HG02610 (cell line): ENCODE results near the gene LHX5.

Experiments used
- ATAC-seq: cut with Tn5 transposase; IDR thresholded peaks from one replicate; pipeline ENCODE4 v1.9.1; 2021; ENCODE audit warnings: mild to moderate bottlenecking, moderate library complexity; ENCODE audit not compliant: unreplicated experiment

Gene LHX5

DNA sequence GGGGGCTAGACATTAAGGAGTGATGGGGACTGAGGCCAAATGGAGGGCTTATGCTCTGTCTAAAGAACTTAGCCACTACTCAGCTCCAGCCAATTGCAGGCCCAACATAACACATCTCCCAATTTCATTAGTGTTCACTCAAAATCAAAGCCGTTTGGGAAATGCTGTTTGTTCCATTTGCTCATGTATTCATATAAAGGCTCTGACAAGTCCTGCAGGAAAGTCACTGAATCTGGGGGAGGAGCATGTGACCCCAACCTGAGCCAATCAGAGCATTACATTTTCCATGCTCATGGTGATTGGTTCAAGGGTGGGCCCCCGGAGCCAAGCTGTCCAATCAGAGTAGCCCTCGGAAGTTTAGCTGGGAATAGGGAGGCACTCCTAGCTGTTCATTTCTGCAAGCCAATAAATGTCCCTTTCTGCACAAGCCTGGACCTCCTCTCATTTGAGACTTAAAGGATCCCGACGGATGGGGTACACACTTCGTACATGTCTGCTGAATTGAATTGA, 28.6 kb downstream of the LHX5 start:
- ATAC-seq: no peak

DNA sequence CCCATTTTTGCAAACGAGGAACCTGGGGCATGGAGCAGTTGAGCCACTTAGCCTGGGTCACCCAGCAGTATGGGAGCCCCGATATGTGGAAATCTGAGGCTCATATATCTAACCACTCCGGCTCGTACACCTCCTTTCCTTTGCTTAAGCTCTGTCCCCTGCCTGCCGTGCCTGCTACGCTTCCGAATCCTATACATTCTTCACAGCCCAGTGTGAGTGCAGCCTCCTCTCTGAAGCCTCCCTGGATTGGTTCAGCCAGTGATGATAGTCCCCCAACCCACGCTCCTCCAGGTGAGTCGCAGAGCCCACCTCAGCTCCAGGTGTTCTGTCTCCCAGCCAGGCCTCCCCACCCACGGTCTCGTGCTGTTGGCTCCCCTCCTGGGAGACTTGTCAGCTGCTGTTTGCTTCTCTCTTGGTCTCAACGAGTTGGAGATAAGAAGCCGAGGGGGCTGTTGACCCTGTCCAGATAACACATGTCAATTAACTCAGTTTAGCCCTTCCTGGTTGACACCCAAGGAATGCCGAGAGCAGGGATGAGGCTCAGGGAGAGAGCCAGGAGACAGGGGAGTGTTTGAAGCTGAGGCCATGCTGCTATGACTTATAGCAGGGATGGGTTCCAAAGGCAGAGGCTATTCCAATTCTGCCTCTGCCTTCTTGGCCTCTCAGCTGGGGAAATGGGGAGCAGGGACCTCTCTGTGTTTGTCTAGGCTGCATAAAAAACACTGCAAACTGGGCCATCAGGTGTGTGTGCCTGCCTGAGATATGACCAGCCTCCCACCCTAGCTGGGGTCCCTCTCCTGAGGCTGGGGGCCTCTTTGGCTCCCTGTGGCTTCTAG, 30.5 kb downstream of the LHX5 start:
- ATAC-seq: no peak

DNA sequence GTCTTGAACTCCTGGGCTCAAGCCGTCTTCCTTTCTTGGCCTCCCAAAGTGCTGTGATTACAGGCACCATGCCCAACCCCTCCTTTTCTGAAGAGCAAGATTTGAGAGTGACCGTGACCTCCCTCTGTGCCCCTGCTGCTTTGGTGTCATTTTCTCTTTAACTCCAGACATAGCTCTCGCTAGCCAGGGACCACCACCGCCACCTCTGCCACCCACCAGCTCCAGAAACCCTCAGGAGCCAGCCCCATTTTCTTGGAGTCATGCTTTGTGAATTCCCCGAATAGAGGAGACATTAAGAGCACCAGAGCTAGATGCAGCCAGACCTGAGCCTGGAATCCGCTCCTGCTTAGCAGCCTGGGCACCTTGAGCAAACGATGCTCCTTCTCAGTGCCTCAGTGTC, 31.3 kb downstream of the LHX5 start:
- no peak for ATAC-seq

DNA sequence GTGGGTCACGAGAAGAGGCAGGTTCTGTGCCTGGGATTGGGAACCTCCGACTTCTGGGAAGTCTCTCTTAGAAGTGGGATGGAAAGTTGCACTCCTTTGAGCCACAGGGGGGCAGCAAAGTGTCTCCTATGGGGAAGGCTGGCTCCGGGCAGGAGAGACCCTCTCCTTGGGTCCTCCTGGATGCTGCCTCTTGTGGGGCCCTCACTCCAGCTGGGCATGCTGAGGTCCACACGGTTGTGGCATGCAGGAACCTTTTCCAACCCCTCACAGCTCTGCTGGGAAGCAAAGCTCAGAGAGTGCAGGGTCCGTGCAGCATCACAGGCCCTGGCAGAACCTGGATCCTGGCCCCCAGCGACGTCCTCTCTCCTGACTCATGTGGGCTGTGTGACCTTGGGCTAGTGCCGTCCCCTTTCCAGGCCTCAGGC, 32.1 kb downstream of the LHX5 start:
- ATAC-seq: no peak

DNA sequence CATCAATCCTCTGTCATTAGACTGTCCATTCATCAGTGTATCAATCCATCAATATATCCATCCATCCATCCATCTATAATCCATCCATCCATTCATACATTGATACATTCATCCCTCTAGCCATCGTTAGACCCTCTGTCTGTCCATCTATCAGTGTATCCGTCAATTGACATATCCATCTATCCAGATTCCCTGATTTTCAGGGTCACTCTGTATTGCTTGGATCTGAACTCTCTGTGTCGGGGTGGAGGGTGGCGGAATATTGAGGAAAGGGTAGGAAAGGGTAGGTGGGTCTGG, 32.4 kb downstream of the LHX5 start:
- ATAC-seq: no peak

DNA sequence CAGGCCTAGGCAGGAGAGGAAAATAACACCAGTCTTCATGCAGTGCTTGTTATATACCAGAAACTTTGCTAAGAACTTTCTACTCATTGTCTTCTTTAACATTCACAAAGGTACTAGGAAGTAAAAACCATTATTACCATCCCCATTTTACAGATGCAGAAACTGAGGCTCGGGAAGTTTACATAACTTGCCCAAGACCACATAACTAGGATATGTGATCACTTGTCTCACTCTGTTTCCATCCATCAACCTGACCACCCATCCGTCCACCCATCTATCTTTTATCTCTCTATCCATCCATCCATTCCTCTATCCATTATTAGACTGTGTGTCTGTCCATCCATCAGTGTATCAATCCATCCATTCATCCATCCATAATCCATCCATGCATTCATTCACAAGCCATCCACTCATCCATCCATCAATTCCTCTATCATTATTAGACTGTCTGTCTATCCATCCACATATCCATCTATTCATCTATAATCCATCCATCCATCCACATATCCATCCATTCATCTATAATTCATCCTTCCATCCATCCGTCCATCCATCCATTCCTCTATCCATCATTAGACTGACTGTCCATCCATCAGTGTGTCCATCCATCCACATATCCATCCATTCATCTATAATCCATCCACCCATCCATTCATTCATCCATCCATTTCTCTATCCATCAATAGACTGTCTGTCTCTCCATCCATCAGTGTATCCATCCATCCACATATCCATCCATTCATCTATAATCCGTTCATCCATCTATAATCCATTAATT, 33.0 kb downstream of the LHX5 start:
- no peak for ATAC-seq

DNA sequence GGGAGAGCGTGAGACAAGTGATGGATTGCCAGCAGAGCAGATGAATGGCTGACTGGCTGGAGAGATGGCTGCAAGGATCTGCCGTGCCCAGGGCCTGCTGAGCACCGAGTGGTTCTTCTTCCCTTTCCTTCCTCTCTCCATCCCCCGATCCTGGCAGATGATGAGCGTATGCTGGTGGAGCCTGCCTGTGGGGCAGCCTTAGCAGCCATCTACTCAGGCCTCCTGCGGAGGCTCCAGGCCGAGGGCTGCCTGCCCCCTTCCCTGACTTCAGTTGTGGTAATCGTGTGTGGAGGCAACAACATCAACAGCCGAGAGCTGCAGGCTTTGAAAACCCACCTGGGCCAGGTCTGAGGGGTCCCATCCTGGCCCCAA, 34.0 kb downstream of the LHX5 start:
- no peak for ATAC-seq

DNA sequence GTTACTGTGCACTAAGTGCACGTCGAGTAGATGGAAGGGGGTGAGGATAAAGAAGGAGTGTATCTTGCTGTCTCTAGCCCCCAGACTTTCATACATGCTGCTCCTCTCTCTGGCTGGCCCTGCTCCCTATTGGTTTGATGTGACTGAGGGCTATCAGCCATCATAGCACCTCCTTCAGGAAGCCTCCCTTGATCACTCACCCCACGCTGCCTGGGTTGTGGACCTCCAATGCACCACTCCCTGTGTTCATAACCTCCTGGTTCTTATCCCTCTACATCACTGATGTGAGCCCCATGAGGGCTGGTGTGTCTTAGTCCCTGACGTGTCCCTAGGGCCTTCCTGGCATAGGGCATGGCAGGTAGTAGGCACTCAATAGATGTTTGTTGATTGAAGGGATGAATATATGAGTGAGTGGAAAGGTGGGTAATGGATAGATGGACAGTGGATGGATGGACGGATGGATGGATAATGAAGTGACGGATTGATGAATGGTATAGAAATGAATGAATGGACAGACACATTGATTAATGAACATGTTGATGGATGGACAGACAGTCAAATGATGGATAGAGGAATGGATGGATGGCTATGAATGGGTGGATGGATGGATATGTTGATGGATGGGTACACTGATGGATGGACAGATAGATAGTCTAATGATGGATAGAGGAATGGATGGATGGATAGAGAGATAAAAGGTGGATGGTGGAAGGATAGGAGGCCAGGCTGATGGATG, 34.5 kb downstream of the LHX5 start:
- no peak for ATAC-seq

DNA sequence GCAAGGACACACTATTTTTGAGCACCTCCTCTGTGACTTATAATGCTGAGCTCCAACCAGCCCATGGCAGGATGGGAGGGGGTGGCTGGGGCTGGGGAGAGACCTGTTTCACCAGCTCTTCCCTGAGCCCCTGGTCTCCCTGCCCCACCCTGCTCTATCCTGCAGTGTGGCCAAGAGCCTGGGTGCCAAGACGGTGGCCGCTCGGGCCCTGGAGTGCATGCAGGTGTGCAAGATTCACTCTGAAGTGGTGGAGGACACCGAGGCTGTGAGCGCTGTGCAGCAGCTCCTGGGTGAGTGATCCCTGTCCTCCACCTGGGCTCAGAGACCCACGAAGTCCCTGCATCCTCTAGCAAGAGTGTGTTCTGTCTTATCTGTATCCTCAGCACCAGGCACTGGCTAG, 35.1 kb downstream of the LHX5 start:
- no peak for ATAC-seq

DNA sequence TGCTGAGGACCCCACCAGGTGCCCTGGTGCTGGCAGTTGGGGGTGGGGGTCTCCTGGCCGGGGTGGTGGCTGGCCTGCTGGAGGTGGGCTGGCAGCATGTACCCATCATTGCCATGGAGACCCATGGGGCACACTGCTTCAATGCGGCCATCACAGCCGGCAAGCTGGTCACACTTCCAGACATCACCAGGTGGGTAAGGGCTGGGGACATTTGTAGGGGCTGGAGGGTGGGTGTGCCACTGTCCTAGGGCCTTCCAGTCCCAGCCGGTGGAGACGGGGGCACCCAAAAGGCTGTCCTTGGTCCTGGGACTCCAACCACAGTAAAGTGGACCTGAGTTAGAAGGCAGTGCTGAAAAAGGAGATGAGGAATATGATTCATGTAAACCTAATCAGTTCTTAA, 36.3 kb downstream of the LHX5 start:
- no peak for ATAC-seq

DNA sequence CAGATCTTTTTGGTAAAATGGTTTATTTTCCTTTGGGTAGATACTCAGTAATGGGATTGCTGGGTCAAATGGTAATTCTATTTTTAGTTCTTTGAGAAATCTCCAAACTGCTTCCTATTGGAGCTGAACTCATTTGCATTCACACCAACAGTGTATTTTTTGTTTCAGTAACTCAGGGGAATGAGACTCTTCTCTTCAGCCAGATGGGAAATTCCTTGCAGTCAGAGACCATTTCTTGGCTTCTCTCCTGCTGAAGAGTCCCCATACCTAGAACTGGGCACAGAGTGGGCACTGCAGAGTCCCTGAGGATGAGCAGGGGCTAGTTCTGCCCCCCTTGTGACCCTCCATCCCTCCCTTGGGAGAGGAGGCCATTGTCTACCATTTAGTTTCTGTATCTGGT, 38.7 kb downstream of the LHX5 start:
- ATAC-seq: no peak

DNA sequence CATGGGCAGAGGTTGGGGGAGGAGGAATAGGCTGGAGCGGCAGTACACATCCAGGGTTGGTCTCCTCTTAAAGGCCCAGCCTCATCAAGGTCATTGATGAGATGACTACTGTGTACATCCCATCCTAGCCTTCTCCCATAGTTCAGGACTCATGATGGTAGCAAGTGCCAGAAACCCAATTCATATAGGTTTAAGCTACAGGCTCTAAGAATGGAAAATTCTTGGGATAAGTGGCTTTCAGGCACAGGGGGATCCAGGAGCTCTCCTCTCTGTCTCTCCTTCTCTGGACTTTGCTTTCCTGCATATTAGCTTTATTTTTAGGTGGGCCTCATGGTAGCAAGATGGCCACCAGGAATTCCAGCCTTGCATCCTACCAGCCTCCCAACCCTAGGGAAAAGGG, 43.2 kb downstream of the LHX5 start:
- no peak for ATAC-seq

DNA sequence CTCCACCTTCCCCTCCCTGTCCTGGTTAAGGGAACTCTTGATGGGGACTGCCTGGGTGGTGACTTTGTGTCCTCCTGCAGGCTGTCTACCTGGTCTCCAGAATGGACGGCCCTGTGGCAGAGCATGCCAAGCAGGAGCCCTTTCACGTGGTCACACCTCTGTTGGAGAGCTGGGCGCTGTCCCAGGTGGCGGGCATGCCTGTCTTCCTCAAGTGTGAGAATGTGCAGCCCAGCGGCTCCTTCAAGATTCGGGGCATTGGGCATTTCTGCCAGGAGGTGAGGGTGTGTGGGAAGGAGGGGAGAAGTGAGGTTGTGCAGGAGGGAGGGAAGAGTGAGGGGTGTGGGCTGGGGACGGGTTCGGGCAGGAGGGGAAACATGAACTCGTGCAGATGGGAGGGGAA, 43.8 kb downstream of the LHX5 start:
- ATAC-seq: no peak

DNA sequence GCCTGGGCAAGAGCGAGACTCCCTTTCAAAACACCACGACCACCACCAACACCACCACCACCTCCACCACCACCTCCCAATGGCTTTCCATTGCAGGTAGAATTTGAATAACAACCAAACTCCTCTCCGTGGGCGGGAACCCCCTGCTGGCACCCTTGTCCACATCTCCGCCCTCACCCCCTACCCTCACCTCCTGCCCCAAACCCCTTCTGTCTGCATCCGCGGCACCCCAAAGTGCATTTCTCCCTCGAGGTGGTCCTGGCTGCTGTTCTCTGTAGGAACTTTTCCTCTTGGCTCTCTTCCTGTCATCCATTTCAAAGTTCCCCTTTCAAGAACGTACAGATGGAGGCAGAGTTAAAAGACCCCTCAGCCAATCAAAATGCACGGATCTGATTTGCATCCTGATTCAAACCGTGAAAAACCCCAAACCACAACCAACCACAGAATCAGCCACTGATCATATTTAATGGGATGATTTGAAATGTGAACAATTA, 45.7 kb downstream of the LHX5 start:
- no peak for ATAC-seq

DNA sequence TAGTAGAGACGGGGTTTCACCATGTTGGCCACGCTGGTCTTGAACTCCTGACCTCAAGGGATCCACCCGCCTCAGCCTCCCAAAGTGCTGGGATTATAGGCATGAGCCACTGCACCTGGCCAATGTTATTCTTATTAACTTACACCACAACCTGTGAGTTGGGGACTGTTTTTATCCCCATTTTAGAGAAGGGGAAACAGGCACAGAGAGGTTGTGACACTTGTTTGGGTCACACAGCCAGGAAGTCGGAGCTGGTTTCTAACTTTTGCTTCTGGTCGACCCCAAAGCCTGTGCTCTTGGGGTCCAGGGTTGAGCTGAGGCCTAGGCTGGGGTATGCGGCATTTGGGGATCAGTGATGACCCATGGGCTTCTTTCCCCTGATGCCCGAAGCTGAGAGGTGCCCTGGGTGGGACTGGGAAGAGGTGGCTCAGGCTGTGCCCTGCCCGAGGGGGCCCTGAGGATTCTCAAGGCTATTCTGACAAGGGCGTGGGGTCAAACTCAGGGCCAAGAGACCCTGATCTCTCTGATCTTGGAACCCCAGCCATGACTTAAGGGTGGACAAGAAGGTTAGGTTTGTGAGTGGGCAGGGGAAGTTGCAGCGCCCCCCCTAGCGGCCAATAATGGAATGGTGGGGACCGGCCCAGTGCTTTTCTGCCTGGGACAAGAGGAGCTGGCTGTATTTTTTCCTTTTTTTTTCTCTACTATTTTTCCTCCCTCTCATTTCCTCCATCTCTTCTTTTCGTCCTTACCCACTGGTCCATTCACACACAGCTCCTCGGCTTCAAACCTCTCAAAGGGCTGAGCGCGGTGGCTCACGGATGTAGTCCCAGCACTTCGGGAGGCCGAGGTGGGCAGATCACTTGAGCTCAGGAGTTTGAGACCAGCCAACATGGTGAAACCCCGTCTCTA, 46.5 kb downstream of the LHX5 start:
- no peak for ATAC-seq

DNA sequence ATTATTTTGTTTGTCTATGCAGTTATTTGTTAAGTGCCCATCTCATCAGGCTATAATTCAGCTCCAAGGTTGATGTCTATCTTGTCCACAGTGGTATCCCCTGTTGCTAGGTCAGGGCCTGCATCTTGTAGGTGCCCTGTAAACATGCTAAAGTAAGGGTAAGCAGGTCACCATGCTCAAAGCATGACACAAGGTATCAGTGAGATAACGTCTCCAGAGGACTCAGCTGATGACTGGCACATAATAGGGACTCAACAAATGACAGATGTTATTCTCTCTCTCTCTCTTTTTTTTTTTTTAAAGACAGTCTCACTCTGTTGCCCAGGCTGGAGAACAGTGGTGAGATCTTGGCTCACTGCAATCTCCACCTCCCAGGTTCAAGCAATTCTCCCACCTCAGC, 47.2 kb downstream of the LHX5 start:
- ATAC-seq: no peak

DNA sequence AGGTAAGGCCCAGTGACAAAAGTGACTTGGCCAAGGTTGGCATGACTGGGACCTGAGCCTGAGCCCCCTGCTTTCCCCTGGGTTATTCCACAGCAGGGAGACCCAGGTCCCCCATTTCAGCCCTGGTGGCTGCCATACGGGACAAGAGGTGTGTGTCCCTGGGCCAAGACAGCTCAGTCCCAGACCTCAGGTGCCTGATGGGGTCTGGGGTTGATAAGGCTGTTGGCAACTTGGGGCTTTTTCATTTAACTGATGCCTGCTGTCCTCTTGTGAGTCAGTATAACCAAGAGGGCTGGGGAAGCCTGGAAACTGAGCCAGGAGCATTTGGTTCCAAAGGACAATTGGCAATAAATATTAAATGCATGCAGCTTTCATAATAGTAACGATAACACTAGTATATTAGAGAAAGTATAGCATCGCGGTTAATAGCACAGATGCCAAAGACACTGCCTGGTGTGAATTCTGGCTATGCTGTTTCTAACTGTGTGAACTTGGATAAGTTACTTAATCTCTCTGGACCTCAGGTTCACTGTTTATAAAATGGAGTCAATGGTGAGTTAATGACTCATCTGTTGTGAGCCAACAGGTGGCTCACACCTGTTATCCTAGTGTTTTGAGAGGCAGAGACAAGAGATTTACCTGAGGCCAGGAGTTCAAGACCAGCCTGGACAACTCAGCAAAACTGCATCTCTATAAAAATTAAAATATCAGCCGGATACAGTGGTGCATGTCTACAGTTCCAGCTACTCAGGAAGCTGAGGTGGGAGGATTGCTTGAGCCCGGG, 48.6 kb downstream of the LHX5 start:
- ATAC-seq: no peak

DNA sequence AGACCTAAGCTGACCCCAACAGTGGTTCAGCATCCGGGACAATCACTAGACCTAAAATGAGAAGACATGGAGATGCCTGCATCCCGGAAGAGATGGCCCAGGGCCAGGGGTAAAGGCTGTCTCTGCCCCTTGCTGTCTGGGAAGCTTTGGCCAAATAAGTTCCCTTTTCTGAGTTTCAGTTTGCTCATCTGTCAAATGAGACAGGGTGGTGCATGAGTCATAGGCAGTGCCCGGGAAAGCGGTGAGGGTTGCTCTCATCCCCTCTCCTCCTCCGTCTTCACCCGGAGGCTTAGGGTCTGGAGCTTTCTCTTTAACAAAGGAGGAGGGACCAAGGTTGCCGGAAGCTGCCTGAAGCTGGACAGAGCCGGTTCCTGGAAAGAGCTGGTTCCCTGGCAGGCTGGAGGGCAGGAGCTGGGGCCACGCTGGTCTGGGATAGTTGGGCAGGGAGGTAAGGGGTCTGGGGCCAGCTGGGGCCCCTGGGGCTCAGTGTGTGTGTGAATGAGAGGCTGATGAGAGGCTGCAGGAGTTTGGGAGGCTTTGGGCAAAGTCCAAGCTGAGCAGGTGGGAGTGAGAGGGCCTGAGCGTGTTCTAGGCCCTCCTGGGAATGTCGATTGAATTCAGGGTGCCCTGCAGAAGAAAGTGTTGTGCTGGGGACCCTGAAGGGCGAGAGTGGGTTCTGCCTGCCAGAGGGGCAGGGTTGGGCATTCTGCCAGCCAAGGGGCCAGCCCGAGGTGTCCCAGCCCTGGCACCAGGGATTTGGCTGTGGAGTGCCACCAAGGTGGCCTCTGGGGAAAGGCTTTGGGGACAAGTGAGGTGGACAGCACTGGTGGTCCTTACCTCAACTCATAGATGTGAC, 49.4 kb downstream of the LHX5 start, which contains the start of gene SDSL:
Gene SDSL (plus strand): TSS at position 351 of the 856 bp plus-strand sequence. CDS start 5,603 bp downstream, outside the sequence.
- ATAC-seq: peak; percentile 94
